ENCODE data around the gene STRIP1. TPM values are rescaled to one million over a fixed set of nuclear protein-coding genes. Genes with fewer than 3 reads are reported as not detected.

The STRIP1 gene
- total RNA-seq, 1 donor from 2014 or later: 77.3 TPM

DNA sequence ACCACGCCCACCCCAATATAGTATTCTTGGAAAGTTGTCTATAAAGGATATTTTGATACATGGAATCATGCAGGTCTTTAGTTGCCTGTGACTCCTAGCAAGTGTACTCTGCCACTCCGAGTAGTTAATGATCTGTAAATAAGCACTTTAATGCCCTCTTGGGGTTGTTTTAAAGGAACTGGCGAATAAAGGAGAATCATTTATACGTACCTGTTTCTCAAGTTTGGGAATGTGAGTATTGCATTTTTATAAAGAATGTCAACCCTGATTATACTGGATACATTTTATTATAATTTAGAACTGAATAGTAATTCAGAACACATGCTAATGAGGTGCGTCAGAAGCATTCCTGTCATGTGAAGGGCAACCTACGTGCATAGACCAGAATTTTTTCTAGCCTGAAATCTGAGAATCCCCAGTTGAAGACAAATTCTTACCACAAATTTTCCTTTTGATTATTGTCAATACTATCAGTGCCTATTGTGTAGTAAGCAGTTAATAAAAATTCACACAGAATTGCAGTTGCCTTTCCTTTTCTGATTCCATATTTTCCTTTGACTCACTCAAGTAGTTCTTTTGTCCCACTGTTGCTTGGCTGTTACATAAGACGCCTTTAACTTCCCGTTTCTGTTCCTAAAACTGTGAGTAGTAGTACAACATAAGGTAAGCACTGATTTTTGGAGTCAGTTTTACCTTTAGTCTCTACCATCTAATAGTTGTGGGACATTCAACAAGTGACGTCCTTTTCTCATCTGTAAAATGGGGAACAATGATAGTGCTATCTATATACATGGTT is 44.7 kb upstream of the STRIP1 start:
- H3K4me1 Mint-ChIP-seq: peaks cover 50% of the 10 kb centered on the region
- POLR2A ChIA-PET: no interaction called here
- no peak for ATAC-seq (ENCODE audit: low read depth)
- peaks cover 11% of the 10 kb centered on the region for H3K36me3 Mint-ChIP-seq (ENCODE audit: low read depth)
- peak overlapping the region; percentile 0 for H3K27ac Mint-ChIP-seq
- H3K9me3 Mint-ChIP-seq: no peaks in the 10 kb centered on the region
- no peak overlapping the region for H3K4me3 Mint-ChIP-seq
- intact Hi-C loops (cut with micrococcal nuclease): no loop called here
- CTCF ChIA-PET: interaction anchor here (12.8 kb wide), 1 partner anchor 211 kb away, joined by 379 read pairs; no protein-coding TSS in a partner anchor
- TF ChIP-seq, protein P1, sequence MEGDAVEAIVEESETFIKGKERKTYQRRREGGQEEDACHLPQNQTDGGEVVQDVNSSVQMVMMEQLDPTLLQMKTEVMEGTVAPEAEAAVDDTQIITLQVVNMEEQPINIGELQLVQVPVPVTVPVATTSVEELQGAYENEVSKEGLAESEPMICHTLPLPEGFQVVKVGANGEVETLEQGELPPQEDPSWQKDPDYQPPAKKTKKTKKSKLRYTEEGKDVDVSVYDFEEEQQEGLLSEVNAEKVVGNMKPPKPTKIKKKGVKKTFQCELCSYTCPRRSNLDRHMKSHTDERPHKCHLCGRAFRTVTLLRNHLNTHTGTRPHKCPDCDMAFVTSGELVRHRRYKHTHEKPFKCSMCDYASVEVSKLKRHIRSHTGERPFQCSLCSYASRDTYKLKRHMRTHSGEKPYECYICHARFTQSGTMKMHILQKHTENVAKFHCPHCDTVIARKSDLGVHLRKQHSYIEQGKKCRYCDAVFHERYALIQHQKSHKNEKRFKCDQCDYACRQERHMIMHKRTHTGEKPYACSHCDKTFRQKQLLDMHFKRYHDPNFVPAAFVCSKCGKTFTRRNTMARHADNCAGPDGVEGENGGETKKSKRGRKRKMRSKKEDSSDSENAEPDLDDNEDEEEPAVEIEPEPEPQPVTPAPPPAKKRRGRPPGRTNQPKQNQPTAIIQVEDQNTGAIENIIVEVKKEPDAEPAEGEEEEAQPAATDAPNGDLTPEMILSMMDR (IDR thresholded peaks at IDR 0.05): no peak
- H3K27me3 Mint-ChIP-seq: no peaks in the 10 kb centered on the region
- no peak for DNase-seq

DNA sequence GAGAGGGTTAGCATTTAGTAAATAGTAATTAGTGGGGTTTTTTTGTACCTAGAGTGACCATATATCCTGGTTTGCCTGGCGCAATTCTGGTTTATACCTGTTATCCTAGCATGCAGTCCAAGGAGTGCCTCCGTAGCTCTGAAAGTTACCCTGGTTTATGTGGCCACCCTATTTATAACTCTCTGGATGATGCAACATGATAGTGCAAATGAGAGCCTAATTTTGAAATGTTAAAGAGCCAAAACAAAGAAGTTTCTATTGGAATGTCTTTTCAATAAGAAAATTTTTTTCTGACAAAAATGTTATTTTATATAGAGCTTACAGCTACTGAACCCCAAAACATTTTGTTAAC is 44.1 kb upstream of the STRIP1 start:
- H3K36me3 Mint-ChIP-seq (ENCODE audit: low read depth): peaks cover 10% of the 10 kb centered on the region
- TF ChIP-seq, protein P1 (IDR thresholded peaks at IDR 0.05): no peak
- H3K4me3 Mint-ChIP-seq: no peak overlapping the region
- intact Hi-C loops (cut with micrococcal nuclease): no loop called here
- DNase-seq: no peak
- peak overlapping the region; percentile 0 for H3K27ac Mint-ChIP-seq
- H3K27me3 Mint-ChIP-seq: no peaks in the 10 kb centered on the region
- ChIA-PET POLR2A (no interaction called here), CTCF (no interaction called here)
- no peak for ATAC-seq (ENCODE audit: low read depth)
- no peaks in the 10 kb centered on the region for H3K9me3 Mint-ChIP-seq
- H3K4me1 Mint-ChIP-seq: peaks cover 48% of the 10 kb centered on the region

DNA sequence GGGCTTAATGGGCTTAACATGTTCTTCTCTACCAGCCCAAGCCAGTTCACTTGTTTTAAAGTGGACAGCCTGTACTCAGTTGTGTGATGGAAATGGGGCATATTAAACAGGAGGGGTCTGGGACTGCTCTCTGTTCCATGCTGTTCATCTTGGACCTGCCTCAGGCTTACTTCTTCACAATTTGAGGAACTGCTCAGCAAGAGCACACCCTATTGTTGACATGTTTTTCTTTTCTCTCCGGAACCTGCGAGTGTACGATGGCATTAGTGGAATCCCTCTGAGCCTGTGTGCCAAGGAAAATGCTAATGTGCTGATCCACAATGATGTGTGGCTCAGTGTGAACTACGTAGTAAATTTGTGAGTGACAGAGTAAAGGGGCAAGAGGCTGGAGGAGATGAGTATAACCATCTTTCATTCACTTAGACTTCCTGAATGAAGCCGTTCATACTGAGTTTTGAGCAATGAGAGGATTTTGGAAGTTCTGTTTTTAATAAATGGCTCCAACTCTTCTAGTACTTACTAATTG is 43.0 kb upstream of the STRIP1 start:
- no peak for ATAC-seq (ENCODE audit: low read depth)
- TF ChIP-seq, protein P1 (IDR thresholded peaks at IDR 0.05): no peak
- intact Hi-C loops (cut with micrococcal nuclease): no loop called here
- no peak overlapping the region for H3K27ac Mint-ChIP-seq
- POLR2A ChIA-PET: no interaction called here
- H3K36me3 Mint-ChIP-seq (ENCODE audit: low read depth): peaks cover 22% of the 10 kb centered on the region
- no peak overlapping the region for H3K4me3 Mint-ChIP-seq
- DNase-seq: no peak
- H3K4me1 Mint-ChIP-seq: peaks cover 36% of the 10 kb centered on the region
- CTCF ChIA-PET: no interaction called here
- H3K27me3 Mint-ChIP-seq: no peaks in the 10 kb centered on the region
- H3K9me3 Mint-ChIP-seq: no peaks in the 10 kb centered on the region

DNA sequence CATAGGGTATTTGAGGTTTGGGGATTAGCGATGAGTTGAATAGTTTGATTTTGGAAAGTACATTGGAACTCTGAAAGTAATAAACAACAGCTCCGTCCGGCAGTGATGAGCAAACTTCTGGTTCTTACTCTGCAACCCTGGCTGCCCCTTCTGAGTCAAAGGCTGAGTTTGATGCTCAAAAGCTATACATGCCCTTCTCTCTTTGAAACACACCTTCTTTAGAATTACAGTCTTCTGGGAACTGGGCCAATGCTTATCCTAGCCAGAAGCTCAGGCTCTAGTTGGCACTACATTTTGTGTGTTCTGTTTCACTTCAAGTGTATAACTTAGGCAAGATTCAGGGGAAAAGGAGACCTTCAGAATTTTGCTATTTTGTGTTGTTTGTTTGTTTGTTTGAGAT is 40.5 kb upstream of the STRIP1 start:
- Mint-ChIP-seq H3K4me3 (no peak overlapping the region), H3K9me3 (no peaks in the 10 kb centered on the region), H3K27ac (no peak overlapping the region), H3K36me3 (ENCODE audit: low read depth) (peaks cover 18% of the 10 kb centered on the region), H3K27me3 (no peaks in the 10 kb centered on the region), H3K4me1 (peaks cover 17% of the 10 kb centered on the region)
- ChIA-PET POLR2A (interaction anchor here (1.3 to 2.0 kb wide), 2 partner anchors 9 to 17 kb away, joined by 3 to 7 read pairs; partner anchors contain the start of gene AHCYL1), CTCF (no interaction called here)
- TF ChIP-seq, protein P1 (IDR thresholded peaks at IDR 0.05): no peak
- no peak for ATAC-seq (ENCODE audit: low read depth)
- no peak for DNase-seq
- intact Hi-C loops (cut with micrococcal nuclease): no loop called here

DNA sequence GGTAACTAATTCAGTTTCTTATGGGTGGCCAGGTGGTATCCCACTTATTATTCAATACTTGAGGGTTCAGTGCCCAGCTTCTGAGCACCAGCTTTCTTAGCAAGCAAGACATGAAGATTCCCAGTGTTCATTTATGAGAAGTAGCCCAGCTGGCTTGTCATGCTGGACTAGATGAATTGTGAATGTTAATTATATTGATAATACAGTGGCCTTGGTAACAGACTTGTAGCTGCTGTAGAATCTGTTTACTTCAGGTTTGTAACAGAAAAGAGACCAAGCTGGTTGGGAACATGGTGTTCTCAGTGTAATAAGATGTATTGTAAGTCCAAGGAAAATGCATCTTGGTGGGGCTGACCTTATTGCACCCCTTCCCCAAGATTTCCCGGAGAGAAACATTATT is 39.8 kb upstream of the STRIP1 start:
- no peak for DNase-seq
- intact Hi-C loops (cut with micrococcal nuclease): no loop called here
- TF ChIP-seq, protein P1 (IDR thresholded peaks at IDR 0.05): no peak
- no peaks in the 10 kb centered on the region for H3K9me3 Mint-ChIP-seq
- H3K4me3 Mint-ChIP-seq: no peak overlapping the region
- POLR2A ChIA-PET: interaction anchor here (1.2 to 1.3 kb wide), 2 partner anchors 10 to 16 kb away, joined by 3 read pairs; partner anchors contain the start of gene AHCYL1
- ATAC-seq (ENCODE audit: low read depth): no peak
- H3K4me1 Mint-ChIP-seq: peaks cover 15% of the 10 kb centered on the region
- H3K27me3 Mint-ChIP-seq: no peaks in the 10 kb centered on the region
- no peak overlapping the region for H3K27ac Mint-ChIP-seq
- CTCF ChIA-PET: interaction anchor here (0.8 kb wide), 1 partner anchor 10 kb away, joined by 4 read pairs; the partner anchor contains the start of gene AHCYL1
- peaks cover 18% of the 10 kb centered on the region for H3K36me3 Mint-ChIP-seq (ENCODE audit: low read depth)

Measured in activated B cell treated with CpG ODN at 0.5 μM for 24 hours (primary cell).